VCaP (cell line): ENCODE results near the gene HOXD3.
A peak's percentile ranks its signal among the peaks of the same experiment; 100 is the strongest.

Source experiments
- H3K27ac ChIP-seq: fragments of 450-650 bp; 2 replicates; pipeline ENCODE4 v1.5.1; 2017
- CTCF ChIP-seq: fragments of 450-650 bp; conservative IDR thresholded peaks from 2 replicates; pipeline ENCODE4 v1.5.1; 2017; ENCODE audit warnings: mild to moderate bottlenecking, moderate library complexity

HOXD3 gene

GRCh38 chr2:176178038-176178756 is 21.1 kb downstream of the HOXD3 start:
- TF ChIP-seq CTCF, result no peak

GRCh38 chr2:176178757-176179295 is 21.7 kb downstream of the HOXD3 start:
- TF ChIP-seq CTCF, result no peak
- no peak overlapping the region for H3K27ac ChIP-seq

More at GRCh38 chr2:176178038-176178756, 21.1 kb downstream of the HOXD3 start:
- peak overlapping the region; percentile 54 for H3K27ac ChIP-seq

- H3K27ac ChIP-seq, result no peak overlapping the region
- no peak for TF ChIP-seq CTCF
These were observed 24.4 kb downstream of the HOXD3 start for GRCh38 chr2:176181551-176181950.

GRCh38 chr2:176182671-176183070 is 25.6 kb downstream of the HOXD3 start:
- no peak overlapping the region for H3K27ac ChIP-seq
- no peak for TF ChIP-seq CTCF

GRCh38 chr2:176184749-176185148 is 27.6 kb downstream of the HOXD3 start:
- TF ChIP-seq CTCF, result no peak
- H3K27ac ChIP-seq, result no peak overlapping the region

- no peak overlapping the region for H3K27ac ChIP-seq
- no peak for TF ChIP-seq CTCF
These were observed 28.9 kb downstream of the HOXD3 start for GRCh38 chr2:176186024-176186423.

- H3K27ac ChIP-seq, result peak overlapping the region; percentile 52; the same call in 1 of the 2 replicates
- no peak for TF ChIP-seq CTCF
These were observed 30.2 kb downstream of the HOXD3 start for GRCh38 chr2:176187200-176187898.
